Measurements from ENCODE around the gene MOB3A.

DNA sequence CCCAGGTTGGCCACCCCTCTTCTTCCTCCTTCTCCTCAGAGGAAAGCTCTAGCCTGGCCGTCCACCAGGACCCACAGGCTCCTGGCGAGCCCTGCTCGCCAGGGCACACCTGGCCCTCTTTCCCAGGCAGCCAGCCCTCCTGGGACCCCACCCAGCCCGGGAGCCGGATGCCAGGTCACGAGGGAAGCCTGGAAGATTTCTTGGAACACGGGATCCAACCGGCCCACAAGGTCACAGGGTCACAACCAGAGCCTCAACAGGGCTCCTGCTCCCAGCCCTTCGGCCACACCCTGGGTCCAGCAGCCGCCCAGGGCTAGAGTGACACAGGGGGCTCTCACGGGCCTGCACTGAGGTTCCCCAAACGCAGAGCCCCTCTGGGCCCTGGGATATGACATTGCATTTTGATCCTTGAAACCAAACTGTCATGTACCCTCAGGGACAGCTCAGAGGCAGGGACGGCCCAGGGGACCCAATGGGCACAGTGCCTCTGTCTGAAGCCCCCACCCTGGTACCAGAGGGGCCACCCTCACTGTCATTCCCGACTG is 50.6 kb downstream of the MOB3A start:
- TF ChIP-seq, protein P1, sequence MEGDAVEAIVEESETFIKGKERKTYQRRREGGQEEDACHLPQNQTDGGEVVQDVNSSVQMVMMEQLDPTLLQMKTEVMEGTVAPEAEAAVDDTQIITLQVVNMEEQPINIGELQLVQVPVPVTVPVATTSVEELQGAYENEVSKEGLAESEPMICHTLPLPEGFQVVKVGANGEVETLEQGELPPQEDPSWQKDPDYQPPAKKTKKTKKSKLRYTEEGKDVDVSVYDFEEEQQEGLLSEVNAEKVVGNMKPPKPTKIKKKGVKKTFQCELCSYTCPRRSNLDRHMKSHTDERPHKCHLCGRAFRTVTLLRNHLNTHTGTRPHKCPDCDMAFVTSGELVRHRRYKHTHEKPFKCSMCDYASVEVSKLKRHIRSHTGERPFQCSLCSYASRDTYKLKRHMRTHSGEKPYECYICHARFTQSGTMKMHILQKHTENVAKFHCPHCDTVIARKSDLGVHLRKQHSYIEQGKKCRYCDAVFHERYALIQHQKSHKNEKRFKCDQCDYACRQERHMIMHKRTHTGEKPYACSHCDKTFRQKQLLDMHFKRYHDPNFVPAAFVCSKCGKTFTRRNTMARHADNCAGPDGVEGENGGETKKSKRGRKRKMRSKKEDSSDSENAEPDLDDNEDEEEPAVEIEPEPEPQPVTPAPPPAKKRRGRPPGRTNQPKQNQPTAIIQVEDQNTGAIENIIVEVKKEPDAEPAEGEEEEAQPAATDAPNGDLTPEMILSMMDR (IDR thresholded peaks at IDR 0.05; ENCODE audit: low read depth, low read length, missing input control) = no peak
- TF ChIP-seq, protein P2, sequence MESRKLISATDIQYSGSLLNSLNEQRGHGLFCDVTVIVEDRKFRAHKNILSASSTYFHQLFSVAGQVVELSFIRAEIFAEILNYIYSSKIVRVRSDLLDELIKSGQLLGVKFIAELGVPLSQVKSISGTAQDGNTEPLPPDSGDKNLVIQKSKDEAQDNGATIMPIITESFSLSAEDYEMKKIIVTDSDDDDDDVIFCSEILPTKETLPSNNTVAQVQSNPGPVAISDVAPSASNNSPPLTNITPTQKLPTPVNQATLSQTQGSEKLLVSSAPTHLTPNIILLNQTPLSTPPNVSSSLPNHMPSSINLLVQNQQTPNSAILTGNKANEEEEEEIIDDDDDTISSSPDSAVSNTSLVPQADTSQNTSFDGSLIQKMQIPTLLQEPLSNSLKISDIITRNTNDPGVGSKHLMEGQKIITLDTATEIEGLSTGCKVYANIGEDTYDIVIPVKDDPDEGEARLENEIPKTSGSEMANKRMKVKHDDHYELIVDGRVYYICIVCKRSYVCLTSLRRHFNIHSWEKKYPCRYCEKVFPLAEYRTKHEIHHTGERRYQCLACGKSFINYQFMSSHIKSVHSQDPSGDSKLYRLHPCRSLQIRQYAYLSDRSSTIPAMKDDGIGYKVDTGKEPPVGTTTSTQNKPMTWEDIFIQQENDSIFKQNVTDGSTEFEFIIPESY (IDR thresholded peaks at IDR 0.05) = no peak
- TF ChIP-seq TAF1 (conservative IDR thresholded peaks at IDR 0.05) (no peak), RAD21 (IDR thresholded peaks at IDR 0.05) (no peak), MAX (IDR thresholded peaks at IDR 0.05) (no peak), SP1 (IDR thresholded peaks at IDR 0.05) (no peak), YY1 (IDR thresholded peaks at IDR 0.05) (no peak), JUND (IDR thresholded peaks at IDR 0.05) (no peak), NR2F2 (IDR thresholded peaks at IDR 0.05) (no peak), REST (IDR thresholded peaks at IDR 0.05) (no peak), EGR1 (IDR thresholded peaks at IDR 0.05; ENCODE audit: low read depth in 2 of 2) (no peak), GABPA (IDR thresholded peaks at IDR 0.05 in 1 of 2, conservative IDR thresholded peaks at IDR 0.05 in 1 of 2) (no peak)
